Measurements from ENCODE around the gene IQUB. TPM values are rescaled to one million over a fixed set of nuclear protein-coding genes. Genes with fewer than 3 reads are reported as not detected.

The IQUB gene
- under 1 TPM in 1 of 2 experiments, not detected in 1; 0.10 TPM for total RNA-seq

DNA sequence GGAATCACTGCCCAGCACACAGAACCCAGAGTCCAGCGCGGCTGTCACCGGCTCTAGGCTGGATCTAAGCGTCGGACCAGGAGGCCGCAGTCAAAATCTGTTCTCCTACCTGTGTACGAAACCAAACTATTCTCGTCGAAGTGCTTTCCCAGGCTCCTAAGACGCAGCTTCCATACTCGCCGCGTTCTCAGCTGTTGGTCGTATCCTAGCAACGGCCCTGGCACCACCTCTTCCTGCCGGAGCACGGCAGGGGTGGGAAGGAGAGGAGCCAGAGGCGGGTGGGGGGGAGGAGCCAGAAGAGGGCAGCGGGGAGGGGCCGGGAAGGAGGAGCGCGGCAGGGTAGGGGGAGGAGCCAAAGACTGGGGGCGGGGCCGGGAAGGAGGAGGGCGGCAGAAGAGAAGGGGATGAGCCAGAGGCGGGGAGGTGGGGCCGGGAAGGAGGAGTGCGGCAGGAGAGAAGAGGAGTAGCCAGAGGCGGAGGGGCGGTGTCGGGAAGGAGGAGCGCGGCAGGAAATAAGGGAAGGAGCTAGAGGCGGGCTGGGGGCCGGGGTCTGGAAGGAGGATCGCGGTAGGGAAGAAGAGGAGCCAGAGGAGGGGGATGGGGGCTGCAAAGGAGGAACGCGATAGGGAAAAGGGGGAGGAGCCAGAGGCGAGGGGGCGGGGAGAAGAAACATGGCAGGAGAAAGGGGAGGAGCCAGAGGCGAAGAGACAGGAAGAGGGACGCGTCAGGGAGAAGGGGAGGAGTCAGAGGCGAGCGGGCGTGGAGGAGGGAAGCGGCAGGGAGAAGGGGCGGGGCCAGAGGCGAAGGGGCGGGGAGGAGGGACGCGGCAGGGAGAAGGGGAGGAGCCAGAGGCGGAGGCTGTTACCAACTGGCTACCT is at the start of gene IQUB:
TSS of gene IQUB (minus strand) at position 213 of the 878 bp plus-strand sequence. CDS start 22,255 bp downstream, outside the sequence.

DNA sequence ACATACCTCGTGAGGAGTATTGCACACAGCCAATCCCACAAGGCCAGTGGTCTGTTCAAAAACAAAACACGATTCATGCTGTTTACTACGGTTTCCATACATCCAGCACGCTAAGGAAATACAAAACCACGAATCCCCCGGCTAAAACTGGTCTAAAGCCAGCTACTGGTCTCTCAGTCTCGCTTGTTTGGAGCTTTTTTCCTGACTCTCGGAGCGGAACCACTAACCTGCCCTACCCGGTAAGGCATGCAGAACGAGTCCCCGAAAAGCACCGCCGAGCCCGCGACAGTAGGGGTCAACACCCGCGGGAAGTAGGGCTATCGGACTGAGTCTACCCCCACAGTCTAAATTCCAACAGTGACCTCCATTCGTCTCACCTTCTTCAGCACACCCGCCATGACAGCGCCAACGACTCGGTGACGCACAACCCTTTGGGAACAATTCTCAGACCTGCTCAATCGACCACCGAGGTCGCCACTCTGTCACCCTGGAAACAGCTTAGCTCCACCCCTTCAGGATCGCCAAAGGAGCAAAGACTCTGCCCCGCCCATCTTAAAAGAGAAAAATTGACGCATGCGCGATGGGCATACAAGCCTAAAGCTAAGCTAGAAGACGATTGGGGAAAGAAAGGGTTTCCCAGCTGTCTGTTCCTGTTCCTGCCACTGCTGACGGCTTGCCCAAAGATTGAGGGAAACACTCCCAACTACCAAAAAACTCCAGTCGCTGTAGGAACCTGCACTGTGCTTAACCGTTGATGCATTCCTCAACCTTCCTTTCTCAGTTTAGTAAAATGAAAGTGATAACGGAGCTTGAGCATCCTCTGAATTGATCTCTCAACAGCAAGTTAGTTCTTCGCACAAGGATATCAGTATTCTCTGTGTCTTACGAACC is 23.2 kb upstream of the IQUB start, which contains the start of gene NDUFA5:
TSS of gene NDUFA5 (minus strand) at position 421 of the 891 bp plus-strand sequence. CDS start at position 398, 23 bp downstream.

Other genes with a start within 250 kb of the IQUB start
- gene NDUFA5, start 23.2 kb upstream of the IQUB start, total RNA-seq = 10 to 100 TPM; 48.8 to 52.2 TPM
- gene ASB15, start 67.2 kb upstream of the IQUB start, total RNA-seq = not detected
- gene LMOD2, start 121.3 kb upstream of the IQUB start, total RNA-seq = not detected
- 1 to 10 TPM; 8.0 to 8.5 TPM for gene WASL, start 214.4 kb upstream of the IQUB start, total RNA-seq